GM23338 (cell line): ENCODE data around the gene FBXO15. TPM values are rescaled to one million over a fixed set of nuclear protein-coding genes. Genes with fewer than 3 reads are reported as not detected.

Experiments
- ATAC-seq: fragments of 200-7000 bp; cut with Tn5 transposase; 3 replicates; pipeline ENCODE4 v1.9.1; 2020
- DNase-seq: peaks from one replicate; pipeline ENCODE4 v3.0.0-alpha.2; 2015; ENCODE audit warnings: low spot score
- H2AFZ ChIP-seq: fragments of 200-600 bp; sonication (generic); 2 replicates; pipeline ENCODE4 v1.8.0; 2016; ENCODE audit warnings: antibody characterized with exemption, mild to moderate bottlenecking, moderate library complexity
- H3F3A ChIP-seq: fragments of 200-600 bp; sonication (generic); replicated peaks from 2 replicates; pipeline ENCODE4 v1.8.0; 2017; ENCODE audit warnings: antibody characterized with exemption, mixed run types, low read depth
- H3K27ac ChIP-seq: fragments of 200-600 bp; sonication (generic); 2 replicates; pipeline ENCODE4 v1.6.1; 2016; ENCODE audit warnings: low read depth
- H3K27me3 ChIP-seq: fragments of 200-600 bp; sonication (generic); 2 replicates; pipeline ENCODE4 v1.8.0; 2016; ENCODE audit warnings: mild to moderate bottlenecking, mixed run types, moderate library complexity; ENCODE audit not compliant: insufficient read depth
- H3K36me3 ChIP-seq: fragments of 200-600 bp; sonication (generic); 2 replicates; pipeline ENCODE4 v1.8.0; 2016; ENCODE audit warnings: mild to moderate bottlenecking; ENCODE audit not compliant: insufficient read depth
- H3K4me1 ChIP-seq: fragments of 200-600 bp; sonication (generic); 2 replicates; pipeline ENCODE4 v1.8.0; 2016; ENCODE audit warnings: mild to moderate bottlenecking, moderate library complexity; ENCODE audit not compliant: insufficient read depth
- H3K4me2 ChIP-seq: fragments of 200-600 bp; sonication (generic); 2 replicates; pipeline ENCODE4 v1.7.1; 2017; ENCODE audit warnings: mixed run types
- H3K4me3 ChIP-seq: fragments of 200-600 bp; sonication (generic); 2 replicates; pipeline ENCODE4 v1.6.1; 2016; ENCODE audit warnings: mixed run types
- H3K79me2 ChIP-seq: fragments of 200-600 bp; sonication (generic); replicated peaks from 2 replicates; pipeline ENCODE4 v1.8.0; 2017; ENCODE audit warnings: mild to moderate bottlenecking; ENCODE audit not compliant: insufficient read depth
- H3K9me2 ChIP-seq: fragments of 200-600 bp; sonication (generic); 2 replicates; pipeline ENCODE4 v1.8.0; 2017; ENCODE audit not compliant: insufficient read depth
- H4K20me1 ChIP-seq: fragments of 200-600 bp; sonication (generic); replicated peaks from 2 replicates; pipeline ENCODE4 v1.8.0; 2017; ENCODE audit warnings: mild to moderate bottlenecking; ENCODE audit not compliant: insufficient read depth
- H3K27ac Mint-ChIP-seq: 2 replicates; pipeline ENCODE4 v1.8.0; 2020; ENCODE audit warnings: inconsistent platforms, mild to moderate bottlenecking, moderate library complexity, mixed read lengths
- H3K27me3 Mint-ChIP-seq: 3 replicates; pipeline ENCODE4 v1.8.0; 2022; ENCODE audit warnings: low read depth, mild to moderate bottlenecking, moderate library complexity, mixed read lengths, inconsistent platforms; ENCODE audit not compliant: insufficient read depth, poor library complexity
- H3K36me3 Mint-ChIP-seq: 3 replicates; pipeline ENCODE4 v1.8.0; 2021; ENCODE audit warnings: low read depth, mild to moderate bottlenecking, inconsistent platforms, moderate library complexity, mixed read lengths
- H3K4me1 Mint-ChIP-seq: 3 replicates; pipeline ENCODE4 v1.8.0; 2020; ENCODE audit warnings: mild to moderate bottlenecking, inconsistent platforms, mixed read lengths
- H3K4me3 Mint-ChIP-seq: 3 replicates; pipeline ENCODE4 v1.8.0; 2021; ENCODE audit warnings: moderate library complexity, mild to moderate bottlenecking, inconsistent platforms, mixed read lengths
- H3K9me3 Mint-ChIP-seq: 3 replicates; pipeline ENCODE4 v1.8.0; 2020; ENCODE audit warnings: moderate library complexity, mild to moderate bottlenecking, inconsistent platforms, mixed read lengths
- CREB1 ChIP-seq: fragments of 250-450 bp; sonication (Bioruptor Pico); IDR thresholded peaks from 2 replicates; pipeline ENCODE4 v1.5.0; 2020; ENCODE audit warnings: low read depth, mild to moderate bottlenecking, moderate library complexity
- CTCF ChIP-seq, 2 experiments: fragments of 200-600 bp in 1 of 2; sonication (generic) in 1 of 2; conservative IDR thresholded peaks; 2 replicates each; pipeline versions ENCODE4 v1.5.1 to v1.6.1; 2016 to 2017; ENCODE audit warnings: antibody characterized with exemption in 2 of 2, low read depth in 2 of 2, mild to moderate bottlenecking in 2 of 2, moderate library complexity in 1 of 2
- ETS1 ChIP-seq: IDR thresholded peaks from 2 replicates; pipeline ENCODE4 v1.6.1; 2016; ENCODE audit warnings: antibody characterized with exemption
- EZH2 ChIP-seq: fragments of 200-600 bp; sonication (generic); IDR thresholded peaks from one replicate; pipeline ENCODE4 v1.8.0; 2017; ENCODE audit warnings: antibody characterized with exemption, mild to moderate bottlenecking, low read depth; ENCODE audit not compliant: unreplicated experiment
- EZH2phosphoT487 ChIP-seq: fragments of 200-600 bp; sonication (generic); IDR thresholded peaks from one replicate; pipeline ENCODE4 v1.8.1; 2018; ENCODE audit warnings: antibody characterized with exemption; ENCODE audit not compliant: unreplicated experiment
- JUNB ChIP-seq: IDR thresholded peaks from one replicate; pipeline ENCODE4 v1.6.1; 2016; ENCODE audit warnings: antibody characterized with exemption; ENCODE audit not compliant: unreplicated experiment
- NANOG ChIP-seq: IDR thresholded peaks from 2 replicates; pipeline ENCODE4 v1.6.1; 2016; ENCODE audit warnings: antibody characterized with exemption, borderline replicate concordance
- POLR2AphosphoS5 ChIP-seq: IDR thresholded peaks from 2 replicates; pipeline ENCODE4 v1.6.1; 2016; ENCODE audit warnings: antibody characterized with exemption, low read depth
- REST ChIP-seq: IDR thresholded peaks from one replicate; pipeline ENCODE4 v1.6.1; 2018; ENCODE audit warnings: antibody characterized with exemption; ENCODE audit not compliant: unreplicated experiment
- STAT1 ChIP-seq: IDR thresholded peaks from one replicate; pipeline ENCODE4 v1.6.1; 2016; ENCODE audit warnings: antibody characterized with exemption; ENCODE audit not compliant: unreplicated experiment
- ZNF114 ChIP-seq: fragments of 250-450 bp; sonication (Bioruptor Pico); IDR thresholded peaks from 2 replicates; pipeline ENCODE4 v1.5.0; 2020; ENCODE audit warnings: mild to moderate bottlenecking, moderate library complexity
- ZNF331 ChIP-seq: fragments of 250-450 bp; sonication (Bioruptor Pico); IDR thresholded peaks from 2 replicates; pipeline ENCODE4 v1.5.0; 2020; ENCODE audit warnings: low read depth, mild to moderate bottlenecking, moderate library complexity
- ZNF462 ChIP-seq: fragments of 250-450 bp; sonication (Bioruptor Pico); IDR thresholded peaks from 2 replicates; pipeline ENCODE4 v1.5.0; 2020; ENCODE audit warnings: mild to moderate bottlenecking, moderate library complexity
- polyA plus RNA-seq: library from polyadenylated mRNA; unstranded; fragments of >200 nt; fragmentation: Nextera tagmentation; extraction: Ambion mirVana; gene quantifications from 2 replicates; pipeline ENCODE4 v1.2.1, GENCODE V29; 2016
- total RNA-seq: library from RNA; depleted of rRNA; stranded (reverse); fragments of >200 nt; shearing (Covaris generic); gene quantifications from 2 replicates; pipeline ENCODE4 v1.2.3, GENCODE V29; 2014

FBXO15 gene
- total and polyA plus RNA-seq, 2 experiments from 2014 or later: 0.21 to 0.53 TPM

GRCh38 chr18:74066018-74066417 is 81.6 kb downstream of the FBXO15 start:
- no peak overlapping the region for H3K4me3 Mint-ChIP-seq
- H3K27ac Mint-ChIP-seq: no peak overlapping the region
- Histone ChIP-seq H3K36me3 (no peaks in the 10 kb centered on the region), H3K4me1 (no peaks in the 10 kb centered on the region), H3F3A (no peaks in the 10 kb centered on the region), H3K79me2 (no peaks in the 10 kb centered on the region), H3K4me3 (no peak overlapping the region), H3K9me2 (no peaks in the 10 kb centered on the region), H4K20me1 (no peaks in the 10 kb centered on the region), H3K4me2 (no peak overlapping the region), H3K27ac (no peak overlapping the region), H2AFZ (no peak overlapping the region), H3K27me3 (no peaks in the 10 kb centered on the region)
- H3K36me3 Mint-ChIP-seq: no peaks in the 10 kb centered on the region
- H3K4me1 Mint-ChIP-seq: peaks cover 3% of the 10 kb centered on the region; the same call in 2 of the 3 replicates
- DNase-seq: no peak
- TF ChIP-seq ZNF114 (no peak), STAT1 (no peak), JUNB (no peak), REST (no peak), CTCF (conservative IDR thresholded peaks at IDR 0.05; ENCODE audit: low read depth in 2 of 2) (no peak), POLR2AphosphoS5 (no peak), CREB1 (CRISPR knock-in tag) (no peak), ZNF462 (CRISPR knock-in tag) (no peak), EZH2phosphoT487 (no peak), ZNF331 (CRISPR knock-in tag) (no peak), ETS1 (no peak), EZH2 (no peak), NANOG (no peak)
- H3K9me3 Mint-ChIP-seq: no peaks in the 10 kb centered on the region
- H3K27me3 Mint-ChIP-seq: peaks cover 7% of the 10 kb centered on the region
- ATAC-seq: no peak
